ENCODE results near the gene CCDC88C. TPM values are rescaled to one million over a fixed set of nuclear protein-coding genes. Genes with fewer than 3 reads are reported as not detected.

CCDC88C gene
- total and polyA plus RNA-seq, 2 donors (not counting 3 experiments of a cell fraction or from before 2014, with no cell fraction given): 11.4 to 52.1 TPM

- CTCF ChIA-PET: interaction anchor here (1.1 to 10.5 kb wide), 6 partner anchors 17 to 134 kb away, joined by 3 to 196 read pairs (median 4); no protein-coding TSS in a partner anchor
- Histone ChIP-seq H3K27ac (ENCODE audit: insufficient read depth, low read depth, low read length) (no peak overlapping the region), H3K36me3 (ENCODE audit: control insufficient read depth in 2 of 2, extremely low read depth in 1 of 2, insufficient read depth in 2 of 2, low read length in 2 of 2) (peaks cover 0 to 2% of the 10 kb centered on the region in 2 experiments), H3K79me2 (ENCODE audit: control insufficient read depth, insufficient read depth, low read length) (peaks cover 2% of the 10 kb centered on the region), H3K9ac (replicated peaks; ENCODE audit: extremely low read depth, insufficient read depth, low read length) (no peak overlapping the region), H2AFZ (ENCODE audit: low read depth, low read length) (no peak overlapping the region), H3K4me3 (replicated peaks in 1 of 3; ENCODE audit: insufficient read depth in 1 of 3, low read depth in 1 of 3, low read length in 3 of 3) (no peak overlapping the region), H3K9me3 (replicated peaks; ENCODE audit: control insufficient read depth, insufficient read depth, low read length) (no peaks in the 10 kb centered on the region), H3K4me2 (ENCODE audit: insufficient read depth, low read length) (no peak overlapping the region), H3K4me1 (ENCODE audit: control insufficient read depth, extremely low read depth, insufficient read depth, low read length) (peaks cover 24% of the 10 kb centered on the region), H3K9me1 (replicated peaks; ENCODE audit: control insufficient read depth, extremely low read depth, insufficient read depth, low read length) (no peaks in the 10 kb centered on the region), H3K27me3 (ENCODE audit: control insufficient read depth in 2 of 2, insufficient read depth in 2 of 2, low read length in 2 of 2) (no peaks in the 10 kb centered on the region), H4K20me1 (replicated peaks; ENCODE audit: control insufficient read depth, extremely low read depth, insufficient read depth, low read length) (no peaks in the 10 kb centered on the region)
- TF ChIP-seq POLR2A (IDR thresholded peaks at IDR 0.05; ENCODE audit: low read depth, low read length) (no peak), JUN (IDR thresholded peaks at IDR 0.05; ENCODE audit: borderline replicate concordance, insufficient read depth, insufficient read length, low read depth) (no peak), FOS (IDR thresholded peaks at IDR 0.05; ENCODE audit: borderline replicate concordance, insufficient read depth, low read length) (no peak), EZH2 (IDR thresholded peaks at IDR 0.05; ENCODE audit: borderline replicate concordance, low read depth, low read length, severe bottlenecking) (no peak), MYC (IDR thresholded peaks at IDR 0.05; ENCODE audit: low read depth, low read length) (no peak), GATA2 (IDR thresholded peaks at IDR 0.05; ENCODE audit: insufficient read depth, insufficient read length, low read depth, low read length) (no peak), POLR2AphosphoS5 (IDR thresholded peaks at IDR 0.05; ENCODE audit: insufficient read depth, low read depth, low read length) (no peak)
- TF ChIP-seq, protein P1, sequence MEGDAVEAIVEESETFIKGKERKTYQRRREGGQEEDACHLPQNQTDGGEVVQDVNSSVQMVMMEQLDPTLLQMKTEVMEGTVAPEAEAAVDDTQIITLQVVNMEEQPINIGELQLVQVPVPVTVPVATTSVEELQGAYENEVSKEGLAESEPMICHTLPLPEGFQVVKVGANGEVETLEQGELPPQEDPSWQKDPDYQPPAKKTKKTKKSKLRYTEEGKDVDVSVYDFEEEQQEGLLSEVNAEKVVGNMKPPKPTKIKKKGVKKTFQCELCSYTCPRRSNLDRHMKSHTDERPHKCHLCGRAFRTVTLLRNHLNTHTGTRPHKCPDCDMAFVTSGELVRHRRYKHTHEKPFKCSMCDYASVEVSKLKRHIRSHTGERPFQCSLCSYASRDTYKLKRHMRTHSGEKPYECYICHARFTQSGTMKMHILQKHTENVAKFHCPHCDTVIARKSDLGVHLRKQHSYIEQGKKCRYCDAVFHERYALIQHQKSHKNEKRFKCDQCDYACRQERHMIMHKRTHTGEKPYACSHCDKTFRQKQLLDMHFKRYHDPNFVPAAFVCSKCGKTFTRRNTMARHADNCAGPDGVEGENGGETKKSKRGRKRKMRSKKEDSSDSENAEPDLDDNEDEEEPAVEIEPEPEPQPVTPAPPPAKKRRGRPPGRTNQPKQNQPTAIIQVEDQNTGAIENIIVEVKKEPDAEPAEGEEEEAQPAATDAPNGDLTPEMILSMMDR (IDR thresholded peaks at IDR 0.05; ENCODE audit: extremely low read depth in 1 of 2, insufficient read depth in 1 of 2, low read depth in 1 of 2, low read length in 2 of 2): no peak
- TF ChIP-seq, protein P2, sequence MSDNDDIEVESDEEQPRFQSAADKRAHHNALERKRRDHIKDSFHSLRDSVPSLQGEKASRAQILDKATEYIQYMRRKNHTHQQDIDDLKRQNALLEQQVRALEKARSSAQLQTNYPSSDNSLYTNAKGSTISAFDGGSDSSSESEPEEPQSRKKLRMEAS (IDR thresholded peaks at IDR 0.05; ENCODE audit: insufficient read depth, insufficient read length): no peak
- BruUV-seq (replicated peaks): no TSS peak
- DNase-seq (ENCODE audit: low read depth, low spot score): no peak
- dilution Hi-C loops (cut with MboI; ENCODE audit: extremely low pct_ligation_motif_present, low sequenced_read_pairs) (no loop called here), intact Hi-C loops (cut with micrococcal nuclease) (loop anchor here (10.0 kb wide), 1 partner anchor 355 kb away; the partner anchor contains the start of gene RPS6KA5)
- no peak for FAIRE-seq
- POLR2A ChIA-PET: no interaction called here
Observed at GRCh38 chr14:91419451-91419850, 1.8 kb upstream of the CCDC88C start.

Data from endothelial cell of umbilical vein (primary cell).